Epithelial cell of proximal tubule (primary cell): ENCODE data around the gene RNPEP. TPM values are rescaled to one million over a fixed set of nuclear protein-coding genes. Genes with fewer than 3 reads are reported as not detected.

Experiments used
- DNase-seq: peaks from one replicate; pipeline ENCODE4 v3.0.0-alpha.2; 2011; ENCODE audit warnings: low read depth
- H3K4me3 ChIP-seq: 2 replicates; pipeline ENCODE4 v1.5.1; 2011; ENCODE audit warnings: low read depth, mild to moderate bottlenecking, low read length
- CTCF ChIP-seq: conservative IDR thresholded peaks from 2 replicates; pipeline ENCODE4 v1.5.1; 2012; ENCODE audit warnings: low read depth, mild to moderate bottlenecking, low read length
- total RNA-seq: library from RNA; depleted of rRNA; stranded (reverse); fragments of >200 nt; gene quantifications from 2 replicates; pipeline ENCODE4 v1.2.3, GENCODE V29; 2015

RNPEP gene
- total RNA-seq, 1 donor from 2014 or later, result 124 TPM

GRCh38 chr1:202004711-202005110, 22.3 kb downstream of the RNPEP start:
- no peak overlapping the region for H3K4me3 ChIP-seq
- no peak for DNase-seq
- no peak for TF ChIP-seq CTCF

GRCh38 chr1:202005958-202006357, 23.5 kb downstream of the RNPEP start:
- peak; percentile 57 for TF ChIP-seq CTCF
- no peak overlapping the region for H3K4me3 ChIP-seq
- DNase-seq, result no peak

GRCh38 chr1:202007304-202007703, 24.9 kb downstream of the RNPEP start:
- TF ChIP-seq CTCF, result no peak
- H3K4me3 ChIP-seq, result no peak overlapping the region
- DNase-seq, result no peak

GRCh38 chr1:202007805-202008489, 25.5 kb downstream of the RNPEP start:
- DNase-seq, result no peak
- no peak overlapping the region for H3K4me3 ChIP-seq
- no peak for TF ChIP-seq CTCF

- TF ChIP-seq CTCF, result peak; percentile 93
- H3K4me3 ChIP-seq, result peak overlapping the region; percentile 21
- DNase-seq, result no peak
These were observed 27.1 kb downstream of the RNPEP start for GRCh38 chr1:202009326-202010179.

GRCh38 chr1:202010180-202011015, 27.9 kb downstream of the RNPEP start, which contains the start of gene ELF3:
ELF3 (plus strand) TSS chr1:202010587; CDS start chr1:202011137, 550 bp downstream.
- DNase-seq, result peak; percentile 98
- TF ChIP-seq CTCF, result peak; percentile 2
- peak within 1 kb of the TSS; percentile 100 for H3K4me3 ChIP-seq
